Panc1 (cell line): ENCODE data around the gene AMBRA1. TPM values are rescaled to one million over a fixed set of nuclear protein-coding genes. Genes with fewer than 3 reads are reported as not detected.

Source experiments
- ATAC-seq: fragments of 200-7000 bp; cut with Tn5 transposase; 2 replicates; pipeline ENCODE4 v1.9.1; 2020; ENCODE audit warnings: mild to moderate bottlenecking, moderate library complexity
- BruUV-seq: library from RNA; stranded (reverse); fragments of 400-500 nt; replicated peaks from 2 replicates; lab custom pipeline; 2021; lab: Mats Ljungman, UMichigan
- CTCF ChIA-PET: fragments of 300-600 bp; sonication (Branson Sonifier 250); formaldehyde crosslinking; loops from one replicate; lab custom pipeline; 2022; ENCODE audit warnings: antibody characterized with exemption; lab: Charles Lee
- POLR2A ChIA-PET: fragments of 300-600 bp; sonication (Branson Sonifier 250); formaldehyde crosslinking; loops from one replicate; lab custom pipeline; 2022; ENCODE audit warnings: antibody characterized with exemption; lab: Charles Lee
- DNase-seq: peaks from one replicate; pipeline ENCODE4 v3.0.0-alpha.2; 2010; ENCODE audit warnings: low read depth, low spot score
- H3K27ac ChIP-seq: 2 replicates; pipeline ENCODE4 v1.5.1; 2011; ENCODE audit warnings: mild to moderate bottlenecking, low read length, inconsistent platforms
- H3K27me3 ChIP-seq: fragments of 200-500 bp; sonication (Bioruptor generic); 2 replicates; pipeline ENCODE4 v1.6.0; 2014; ENCODE audit warnings: low read length, inconsistent platforms; ENCODE audit not compliant: control insufficient read depth, insufficient read depth
- H3K36me3 ChIP-seq: fragments of 200-500 bp; sonication (Bioruptor generic); 2 replicates; pipeline ENCODE4 v1.5.1; 2014; ENCODE audit warnings: inconsistent platforms, mild to moderate bottlenecking, low read length, moderate library complexity; ENCODE audit not compliant: control insufficient read depth, insufficient read depth
- H3K4me1 ChIP-seq: 2 replicates; pipeline ENCODE4 v1.5.1; 2011; ENCODE audit warnings: inconsistent platforms, mild to moderate bottlenecking, low read length, moderate library complexity; ENCODE audit not compliant: control insufficient read depth, insufficient read depth
- H3K4me3 ChIP-seq, 2 experiments: 2 replicates each; pipeline ENCODE4 v1.5.1; 2011 to 2012; ENCODE audit warnings: low read depth in 2 of 2, low read length in 2 of 2, mild to moderate bottlenecking in 2 of 2, inconsistent platforms in 1 of 2, moderate library complexity in 1 of 2
- H3K9me3 ChIP-seq: fragments of 200-500 bp; sonication (Bioruptor generic); 2 replicates; pipeline ENCODE4 v1.5.1; 2014; ENCODE audit warnings: low read depth, mild to moderate bottlenecking, inconsistent platforms, low read length, moderate library complexity; ENCODE audit not compliant: control insufficient read depth, insufficient read depth
- POLR2AphosphoS5 ChIP-seq: IDR thresholded peaks from 2 replicates; pipeline ENCODE4 v1.6.1; 2012; ENCODE audit warnings: mild to moderate bottlenecking, low read depth, low read length, moderate library complexity
- SIN3A ChIP-seq: IDR thresholded peaks from 2 replicates; pipeline ENCODE4 v1.6.1; 2012; ENCODE audit warnings: low read depth, mild to moderate bottlenecking, low read length, moderate library complexity, borderline replicate concordance; ENCODE audit not compliant: insufficient read depth
- TCF7L2 ChIP-seq: IDR thresholded peaks from 2 replicates; pipeline ENCODE4 v1.6.1; 2011; ENCODE audit warnings: mild to moderate bottlenecking, low read depth, low read length, inconsistent platforms
- in situ Hi-C: cut with HindIII; loops from 2 replicates; pipeline ENCODE4 v1.10.0; 2016; ENCODE audit warnings: low sequenced_read_pairs, low pct_unique_long_range_greater_than_20kb
- intact Hi-C: fragments of 100-400 bp; cut with micrococcal nuclease; formaldehyde crosslinking; loops from one replicate; pipeline ENCODE4 v1.10.0; 2022; ENCODE audit not compliant: unreplicated experiment
- total RNA-seq: library from RNA; stranded (reverse); gene quantifications from one replicate; pipeline ENCODE4 v1.2.1, GENCODE V29; 2021; ENCODE audit not compliant: unreplicated experiment
- TF ChIP-seq, protein P1 (sequence below), 2 experiments: IDR thresholded peaks; 2 replicates each; pipeline ENCODE4 v1.6.1; 2011 to 2012; ENCODE audit warnings: low read depth in 2 of 2, control low read depth in 1 of 2, low read length in 1 of 2, mild to moderate bottlenecking in 1 of 2, moderate library complexity in 1 of 2; ENCODE audit not compliant: insufficient read depth in 1 of 2
- TF ChIP-seq, protein P2 (sequence below): fragments of 450-650 bp; IDR thresholded peaks from 2 replicates; pipeline ENCODE4 v1.5.1; 2017; ENCODE audit warnings: mild to moderate bottlenecking

AMBRA1 gene
- total RNA-seq, 1 experiment from 2014 or later = 40.0 TPM

DNA sequence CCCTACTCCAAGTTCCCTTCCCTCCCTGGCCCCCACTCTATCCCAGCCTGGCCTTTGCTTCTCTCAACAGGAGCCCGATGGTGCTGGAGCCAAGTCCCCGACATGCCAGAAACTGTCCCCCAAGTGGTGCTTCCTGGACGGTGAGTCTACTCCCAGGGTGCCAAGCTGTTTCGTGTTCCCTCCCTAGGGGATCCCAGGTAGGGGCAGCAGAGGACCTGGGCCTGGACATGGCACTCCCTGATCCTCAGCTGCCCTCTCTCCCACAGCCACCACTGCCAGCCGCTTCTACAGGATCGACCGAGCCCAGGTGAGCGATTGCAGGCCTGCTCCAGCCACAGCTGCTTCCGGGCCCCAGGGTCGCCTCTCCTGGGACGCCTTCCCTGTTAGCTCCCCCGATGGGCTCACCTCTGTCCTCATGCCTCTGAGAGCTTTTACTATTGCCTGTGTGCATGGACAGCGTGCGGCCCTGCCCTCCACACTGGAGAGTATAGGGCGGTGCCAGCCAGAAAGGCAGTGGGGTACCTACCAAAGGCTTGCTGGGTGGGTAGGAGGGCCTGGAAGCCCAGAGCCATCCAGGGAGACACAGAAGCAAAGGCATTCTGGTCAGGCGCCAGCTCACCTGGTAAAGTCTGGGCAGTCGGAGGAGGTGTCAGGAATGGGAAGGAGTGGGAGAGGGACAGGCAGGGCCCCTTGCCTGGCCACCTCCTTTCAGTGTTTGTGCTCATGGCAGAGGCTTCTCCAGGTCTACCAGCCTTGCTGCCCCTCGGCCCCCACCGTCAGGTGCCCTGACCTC lies 217.4 kb downstream of the AMBRA1 start:
- Histone ChIP-seq H3K4me1 (peaks cover 13% of the 10 kb centered on the region), H3K4me3 (no peak overlapping the region), H3K27me3 (no peaks in the 10 kb centered on the region), H3K9me3 (no peaks in the 10 kb centered on the region), H3K27ac (no peak overlapping the region), H3K36me3 (no peaks in the 10 kb centered on the region)
- in situ Hi-C loops = no loop called here
- BruUV-seq = no TSS peak
- no peak for TF ChIP-seq POLR2AphosphoS5
- TF ChIP-seq, protein P1, sequence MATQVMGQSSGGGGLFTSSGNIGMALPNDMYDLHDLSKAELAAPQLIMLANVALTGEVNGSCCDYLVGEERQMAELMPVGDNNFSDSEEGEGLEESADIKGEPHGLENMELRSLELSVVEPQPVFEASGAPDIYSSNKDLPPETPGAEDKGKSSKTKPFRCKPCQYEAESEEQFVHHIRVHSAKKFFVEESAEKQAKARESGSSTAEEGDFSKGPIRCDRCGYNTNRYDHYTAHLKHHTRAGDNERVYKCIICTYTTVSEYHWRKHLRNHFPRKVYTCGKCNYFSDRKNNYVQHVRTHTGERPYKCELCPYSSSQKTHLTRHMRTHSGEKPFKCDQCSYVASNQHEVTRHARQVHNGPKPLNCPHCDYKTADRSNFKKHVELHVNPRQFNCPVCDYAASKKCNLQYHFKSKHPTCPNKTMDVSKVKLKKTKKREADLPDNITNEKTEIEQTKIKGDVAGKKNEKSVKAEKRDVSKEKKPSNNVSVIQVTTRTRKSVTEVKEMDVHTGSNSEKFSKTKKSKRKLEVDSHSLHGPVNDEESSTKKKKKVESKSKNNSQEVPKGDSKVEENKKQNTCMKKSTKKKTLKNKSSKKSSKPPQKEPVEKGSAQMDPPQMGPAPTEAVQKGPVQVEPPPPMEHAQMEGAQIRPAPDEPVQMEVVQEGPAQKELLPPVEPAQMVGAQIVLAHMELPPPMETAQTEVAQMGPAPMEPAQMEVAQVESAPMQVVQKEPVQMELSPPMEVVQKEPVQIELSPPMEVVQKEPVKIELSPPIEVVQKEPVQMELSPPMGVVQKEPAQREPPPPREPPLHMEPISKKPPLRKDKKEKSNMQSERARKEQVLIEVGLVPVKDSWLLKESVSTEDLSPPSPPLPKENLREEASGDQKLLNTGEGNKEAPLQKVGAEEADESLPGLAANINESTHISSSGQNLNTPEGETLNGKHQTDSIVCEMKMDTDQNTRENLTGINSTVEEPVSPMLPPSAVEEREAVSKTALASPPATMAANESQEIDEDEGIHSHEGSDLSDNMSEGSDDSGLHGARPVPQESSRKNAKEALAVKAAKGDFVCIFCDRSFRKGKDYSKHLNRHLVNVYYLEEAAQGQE (IDR thresholded peaks at IDR 0.05; ENCODE audit: insufficient read depth in 1 of 2, low read depth in 2 of 2, low read length in 1 of 2) = no peak
- no peak for TF ChIP-seq SIN3A
- TF ChIP-seq, protein P2, sequence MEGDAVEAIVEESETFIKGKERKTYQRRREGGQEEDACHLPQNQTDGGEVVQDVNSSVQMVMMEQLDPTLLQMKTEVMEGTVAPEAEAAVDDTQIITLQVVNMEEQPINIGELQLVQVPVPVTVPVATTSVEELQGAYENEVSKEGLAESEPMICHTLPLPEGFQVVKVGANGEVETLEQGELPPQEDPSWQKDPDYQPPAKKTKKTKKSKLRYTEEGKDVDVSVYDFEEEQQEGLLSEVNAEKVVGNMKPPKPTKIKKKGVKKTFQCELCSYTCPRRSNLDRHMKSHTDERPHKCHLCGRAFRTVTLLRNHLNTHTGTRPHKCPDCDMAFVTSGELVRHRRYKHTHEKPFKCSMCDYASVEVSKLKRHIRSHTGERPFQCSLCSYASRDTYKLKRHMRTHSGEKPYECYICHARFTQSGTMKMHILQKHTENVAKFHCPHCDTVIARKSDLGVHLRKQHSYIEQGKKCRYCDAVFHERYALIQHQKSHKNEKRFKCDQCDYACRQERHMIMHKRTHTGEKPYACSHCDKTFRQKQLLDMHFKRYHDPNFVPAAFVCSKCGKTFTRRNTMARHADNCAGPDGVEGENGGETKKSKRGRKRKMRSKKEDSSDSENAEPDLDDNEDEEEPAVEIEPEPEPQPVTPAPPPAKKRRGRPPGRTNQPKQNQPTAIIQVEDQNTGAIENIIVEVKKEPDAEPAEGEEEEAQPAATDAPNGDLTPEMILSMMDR = no peak
- TF ChIP-seq TCF7L2 = no peak
- CTCF ChIA-PET = interaction anchor here (0.6 kb wide), 1 partner anchor 23 kb away, joined by 3 read pairs; no protein-coding TSS in a partner anchor
- no peak for DNase-seq
- POLR2A ChIA-PET = no interaction called here
- intact Hi-C loops = no loop called here
- no peak for ATAC-seq

DNA sequence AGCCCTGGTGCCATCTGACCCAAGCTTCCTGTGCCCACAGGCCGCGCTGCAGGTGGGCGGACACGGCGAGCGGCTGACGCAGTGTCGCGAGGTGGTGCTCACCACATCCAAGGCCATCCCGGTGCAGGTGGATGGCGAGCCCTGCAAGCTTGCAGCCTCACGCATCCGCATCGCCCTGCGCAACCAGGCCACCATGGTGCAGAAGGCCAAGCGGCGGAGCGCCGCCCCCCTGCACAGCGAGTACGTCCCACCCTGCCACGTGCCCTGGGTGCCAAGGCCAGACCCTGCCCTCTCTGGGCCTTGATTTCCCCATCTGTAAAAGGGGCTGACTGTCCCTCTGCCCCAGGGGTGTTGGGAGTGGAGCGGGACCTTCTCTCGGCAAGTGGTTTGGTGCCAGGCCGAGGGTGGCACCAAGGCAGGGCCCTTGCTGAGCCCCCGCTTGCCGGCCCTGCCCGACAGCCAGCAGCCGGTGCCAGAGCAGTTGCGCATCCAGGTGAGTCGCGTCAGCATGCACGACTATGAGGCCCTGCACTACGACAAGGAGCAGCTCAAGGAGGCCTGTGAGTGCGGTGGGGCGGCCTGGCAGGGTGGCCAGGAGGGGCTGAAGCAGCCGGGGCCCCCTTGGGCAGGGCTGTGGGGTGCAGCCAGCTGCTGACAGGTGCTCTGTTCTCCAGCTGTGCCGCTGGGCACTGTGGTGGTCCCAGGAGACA lies 218.3 kb downstream of the AMBRA1 start:
- ChIA-PET CTCF (no interaction called here), POLR2A (no interaction called here)
- intact Hi-C loops (no loop called here), in situ Hi-C loops (no loop called here)
- H3K4me1 ChIP-seq = peaks cover 13% of the 10 kb centered on the region
- TF ChIP-seq, protein P1 (IDR thresholded peaks at IDR 0.05; ENCODE audit: insufficient read depth in 1 of 2, low read depth in 2 of 2, low read length in 1 of 2) = no peak
- TF ChIP-seq, protein P2 = no peak
- TF ChIP-seq POLR2AphosphoS5 (no peak), TCF7L2 (no peak), SIN3A (no peak)
- no peaks in the 10 kb centered on the region for H3K9me3 ChIP-seq
- BruUV-seq = no TSS peak
- H3K4me3 ChIP-seq = no peak overlapping the region
- ATAC-seq (no peak), DNase-seq (no peak)
- no peak overlapping the region for H3K27ac ChIP-seq
- H3K27me3 ChIP-seq = no peaks in the 10 kb centered on the region
- H3K36me3 ChIP-seq = no peaks in the 10 kb centered on the region
